Activated CD8-positive, alpha-beta T cell treated with anti-CD3 and anti-CD28 coated beads for 36 hours (primary cell): ENCODE results near the gene PURB. TPM values are rescaled to one million over a fixed set of nuclear protein-coding genes. Genes with fewer than 3 reads are reported as not detected.
A peak's percentile ranks its signal among the peaks of the same experiment; 100 is the strongest.

Source experiments
- ATAC-seq: fragments of 200-7000 bp; cut with Tn5 transposase; one replicate; pipeline ENCODE4 v1.10.0; 2021; ENCODE audit warnings: mild to moderate bottlenecking, moderate library complexity
- CTCF ChIA-PET: fragments of 350-600 bp; sonication (Branson Sonifier 250); formaldehyde crosslinking; loops from one replicate; lab custom pipeline; 2021; ENCODE audit warnings: antibody characterized with exemption; lab: Charles Lee
- POLR2A ChIA-PET: fragments of 350-600 bp; sonication (Branson Sonifier 250); formaldehyde crosslinking; loops from one replicate; lab custom pipeline; 2021; ENCODE audit warnings: antibody characterized with exemption; lab: Charles Lee
- DNase-seq: peaks from one replicate; pipeline ENCODE4 v3.0.0-alpha.2; 2020
- H3K27ac Mint-ChIP-seq: one replicate; pipeline ENCODE4 v1.8.0; 2021; ENCODE audit warnings: mild to moderate bottlenecking, mixed read lengths
- H3K27me3 Mint-ChIP-seq: one replicate; pipeline ENCODE4 v1.8.0; 2021; ENCODE audit warnings: mixed read lengths
- H3K36me3 Mint-ChIP-seq: one replicate; pipeline ENCODE4 v1.8.0; 2021; ENCODE audit warnings: low read depth, mixed read lengths
- H3K4me1 Mint-ChIP-seq: one replicate; pipeline ENCODE4 v1.8.0; 2021; ENCODE audit warnings: low read depth, mixed read lengths
- H3K4me3 Mint-ChIP-seq: one replicate; pipeline ENCODE4 v1.8.0; 2021; ENCODE audit warnings: mild to moderate bottlenecking, moderate library complexity, mixed read lengths
- H3K9me3 Mint-ChIP-seq: one replicate; pipeline ENCODE4 v1.8.0; 2021; ENCODE audit warnings: mixed read lengths
- CTCF ChIP-seq: fragments of 200-600 bp; IDR thresholded peaks from one replicate; pipeline ENCODE4 v1.8.0; 2022; ENCODE audit warnings: antibody characterized with exemption, mild to moderate bottlenecking
- intact Hi-C: fragments of 100-400 bp; cut with micrococcal nuclease; formaldehyde crosslinking; loops from one replicate; pipeline ENCODE4 v1.10.0; 2022
- total RNA-seq, 2 experiments: library from RNA; stranded (reverse); gene quantifications; one replicate each; pipeline ENCODE4 v1.2.3, GENCODE V29; 2021

The PURB gene
- total RNA-seq, 2 experiments from 2014 or later, result 20.5 to 21.0 TPM

GRCh38 chr7:44914992-44915607 lies 29.8 kb upstream of the PURB start:
- CTCF ChIA-PET, result interaction anchor here (0.8 to 1.2 kb wide), 6 partner anchors 23 to 69 kb away, joined by 3 to 5 read pairs (median 4); partner anchors contain the start of gene PURB
- no peaks in the 10 kb centered on the region for H3K36me3 Mint-ChIP-seq

GRCh38 chr7:44912775-44913347 lies 27.5 kb upstream of the PURB start:
- POLR2A ChIA-PET, result interaction anchor here (0.9 to 1.8 kb wide), 3 partner anchors 21 to 66 kb away, joined by 3 to 4 read pairs (median 4); partner anchors contain the start of gene MYO1G

More at GRCh38 chr7:44914992-44915607, 29.8 kb upstream of the PURB start:
- peak; percentile 96 for ATAC-seq
- no peak for TF ChIP-seq CTCF
- intact Hi-C loops, result no loop called here
- Mint-ChIP-seq H3K27ac (peak overlapping the region; percentile 75), H3K4me3 (no peak overlapping the region), H3K9me3 (no peaks in the 10 kb centered on the region), H3K27me3 (no peaks in the 10 kb centered on the region), H3K4me1 (peaks cover 25% of the 10 kb centered on the region)
- POLR2A ChIA-PET, result interaction anchor here (0.6 to 1.4 kb wide), 15 partner anchors 10 to 334 kb away, joined by 3 to 12 read pairs (median 3); partner anchors contain the start of genes PURB and TBRG4
- peak; percentile 89 for DNase-seq

GRCh38 chr7:44911911-44912310 lies 26.6 kb upstream of the PURB start:
- Mint-ChIP-seq H3K4me1 (peaks cover 20% of the 10 kb centered on the region), H3K9me3 (no peaks in the 10 kb centered on the region), H3K36me3 (no peaks in the 10 kb centered on the region), H3K27me3 (no peaks in the 10 kb centered on the region), H3K4me3 (no peak overlapping the region), H3K27ac (no peak overlapping the region)
- intact Hi-C loops, result no loop called here
- POLR2A ChIA-PET, result interaction anchor here (1.0 to 1.8 kb wide), 2 partner anchors 20 to 67 kb away, joined by 3 to 4 read pairs; partner anchors contain the start of gene MYO1G
- ATAC-seq (no peak), DNase-seq (no peak)
- TF ChIP-seq CTCF, result no peak
- CTCF ChIA-PET, result interaction anchor here (1.4 kb wide), 1 partner anchor 10 kb away, joined by 6 read pairs; no protein-coding TSS in a partner anchor

More at GRCh38 chr7:44912775-44913347, 27.5 kb upstream of the PURB start:
- ATAC-seq (no peak), DNase-seq (no peak)
- Mint-ChIP-seq H3K27me3 (no peaks in the 10 kb centered on the region), H3K9me3 (no peaks in the 10 kb centered on the region), H3K4me3 (no peak overlapping the region), H3K36me3 (no peaks in the 10 kb centered on the region), H3K27ac (peak overlapping the region; percentile 71), H3K4me1 (peaks cover 20% of the 10 kb centered on the region)
- intact Hi-C loops, result no loop called here
- CTCF ChIA-PET, result interaction anchor here (0.7 to 1.7 kb wide), 5 partner anchors 9 to 65 kb away, joined by 3 to 11 read pairs (median 4); partner anchors contain the start of gene H2AZ2
- TF ChIP-seq CTCF, result no peak

- POLR2A ChIA-PET, result interaction anchor here (0.6 kb wide), 1 partner anchor 24 kb away, joined by 3 read pairs; no protein-coding TSS in a partner anchor
- H3K27me3 Mint-ChIP-seq, result no peaks in the 10 kb centered on the region
- CTCF ChIA-PET, result interaction anchor here (1.3 kb wide), 1 partner anchor 53 kb away, joined by 4 read pairs; no protein-coding TSS in a partner anchor
Observed at GRCh38 chr7:44909596-44910389, 24.5 kb upstream of the PURB start.

More at GRCh38 chr7:44909596-44910389, 24.5 kb upstream of the PURB start:
- Mint-ChIP-seq H3K36me3 (no peaks in the 10 kb centered on the region), H3K4me3 (no peak overlapping the region), H3K4me1 (peaks cover 13% of the 10 kb centered on the region), H3K27ac (no peak overlapping the region), H3K9me3 (no peaks in the 10 kb centered on the region)
- DNase-seq (no peak), ATAC-seq (no peak)
- intact Hi-C loops, result no loop called here
- no peak for TF ChIP-seq CTCF
